MM.1S (cell line): ENCODE results near the gene TSPAN5.
A peak's percentile ranks its signal among the peaks of the same experiment; 100 is the strongest.

Experiments
- DNase-seq: peaks from one replicate; pipeline ENCODE4 v3.0.0-alpha.2; 2015
- H2AFZ ChIP-seq: fragments of 300-600 bp; sonication (generic); 2 replicates; pipeline ENCODE4 v1.6.0; 2016; ENCODE audit warnings: antibody characterized with exemption, low read length
- H3F3A ChIP-seq: fragments of 300-600 bp; sonication (generic); 2 replicates; pipeline ENCODE4 v1.6.1; 2016; ENCODE audit warnings: mild to moderate bottlenecking, antibody characterized with exemption, low read length, moderate library complexity, mixed read lengths; ENCODE audit not compliant: insufficient read depth
- H3K27ac ChIP-seq: fragments of 300-600 bp; sonication (generic); 2 replicates; pipeline ENCODE4 v1.5.1; 2016; ENCODE audit warnings: mild to moderate bottlenecking, low read length
- H3K27me3 ChIP-seq: fragments of 300-600 bp; sonication (generic); replicated peaks from 2 replicates; pipeline ENCODE4 v1.6.0; 2016; ENCODE audit warnings: low read length; ENCODE audit not compliant: insufficient read depth
- H3K36me3 ChIP-seq: fragments of 300-600 bp; sonication (generic); replicated peaks from 2 replicates; pipeline ENCODE4 v1.6.1; 2016; ENCODE audit warnings: mild to moderate bottlenecking, low read length, mixed read lengths; ENCODE audit not compliant: insufficient read depth
- H3K4me1 ChIP-seq: fragments of 300-600 bp; sonication (generic); 2 replicates; pipeline ENCODE4 v1.6.1; 2016; ENCODE audit warnings: low read length, mixed read lengths
- H3K4me2 ChIP-seq: fragments of 300-600 bp; sonication (generic); 2 replicates; pipeline ENCODE4 v1.6.0; 2016; ENCODE audit warnings: low read depth, low read length
- H3K4me3 ChIP-seq: fragments of 300-600 bp; sonication (generic); 2 replicates; pipeline ENCODE4 v1.5.1; 2016; ENCODE audit warnings: low read length, mixed read lengths
- H3K79me2 ChIP-seq: fragments of 300-600 bp; sonication (generic); 2 replicates; pipeline ENCODE4 v1.6.1; 2016; ENCODE audit warnings: mixed run types, low read length, mixed read lengths
- H3K9ac ChIP-seq: fragments of 300-600 bp; sonication (generic); 2 replicates; pipeline ENCODE4 v1.6.1; 2016; ENCODE audit warnings: low read length, mixed read lengths
- H3K9me2 ChIP-seq: fragments of 300-600 bp; sonication (generic); replicated peaks from 2 replicates; pipeline ENCODE4 v1.6.1; 2016; ENCODE audit warnings: mild to moderate bottlenecking, low read length, mixed read lengths; ENCODE audit not compliant: insufficient read depth
- H3K9me3 ChIP-seq: fragments of 300-600 bp; sonication (generic); replicated peaks from 2 replicates; pipeline ENCODE4 v1.6.1; 2016; ENCODE audit warnings: mild to moderate bottlenecking, low read length, mixed read lengths; ENCODE audit not compliant: insufficient read depth
- H4K20me1 ChIP-seq: fragments of 300-600 bp; sonication (generic); 2 replicates; pipeline ENCODE4 v1.6.1; 2016; ENCODE audit warnings: mild to moderate bottlenecking, low read length, moderate library complexity, mixed read lengths; ENCODE audit not compliant: insufficient read depth
- CTCF ChIP-seq: fragments of 300-600 bp; sonication (generic); IDR thresholded peaks from 2 replicates; pipeline ENCODE4 v1.5.1; 2016; ENCODE audit warnings: antibody characterized with exemption, low read length, mixed read lengths
- EZH2 ChIP-seq: fragments of 300-600 bp; sonication (generic); optimal IDR thresholded peaks from 2 replicates; pipeline ENCODE3; 2017; ENCODE audit warnings: low read depth, mild to moderate bottlenecking, antibody characterized with exemption, low read length, mixed read lengths
- EZH2phosphoT487 ChIP-seq: fragments of 300-600 bp; sonication (generic); IDR thresholded peaks from 2 replicates; pipeline ENCODE4 v1.6.1; 2018; ENCODE audit warnings: antibody characterized with exemption, low read length

The TSPAN5 gene

DNA sequence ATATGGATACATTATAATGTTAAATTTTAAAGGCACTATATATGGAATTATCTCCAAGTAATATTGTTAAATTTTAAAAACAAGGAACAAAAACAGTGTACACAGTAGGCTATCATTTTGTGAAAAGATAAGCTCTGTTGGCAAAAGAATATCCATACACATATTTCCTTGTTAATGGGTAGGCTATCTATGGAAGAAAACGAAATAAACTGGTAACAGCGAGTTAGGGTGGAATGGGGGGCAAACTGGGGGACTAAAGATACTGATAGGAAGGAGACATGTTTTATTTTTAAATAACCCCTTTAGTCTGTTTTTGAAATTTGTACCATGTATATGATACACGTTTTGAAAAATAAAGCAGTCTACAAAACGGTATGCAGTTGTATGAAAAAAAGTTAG, 3.6 kb upstream of the TSPAN5 start:
- Histone ChIP-seq H3K4me1 (peaks cover 25% of the 10 kb centered on the region), H3K9me2 (no peaks in the 10 kb centered on the region), H3K9ac (no peak overlapping the region), H3K9me3 (no peaks in the 10 kb centered on the region), H2AFZ (no peak overlapping the region), H4K20me1 (no peaks in the 10 kb centered on the region), H3K27ac (peak overlapping the region; percentile 87; the same call in 1 of the 2 replicates), H3K79me2 (peaks cover 4% of the 10 kb centered on the region; the same call in 1 of the 2 replicates), H3K36me3 (no peaks in the 10 kb centered on the region), H3K4me2 (peak overlapping the region; percentile 87; the same call in 1 of the 2 replicates), H3K27me3 (no peaks in the 10 kb centered on the region), H3F3A (peaks cover 28% of the 10 kb centered on the region), H3K4me3 (no peak overlapping the region)
- TF ChIP-seq EZH2phosphoT487, result no peak
- TF ChIP-seq EZH2, result no peak
- TF ChIP-seq CTCF, result no peak
- DNase-seq, result no peak

DNA sequence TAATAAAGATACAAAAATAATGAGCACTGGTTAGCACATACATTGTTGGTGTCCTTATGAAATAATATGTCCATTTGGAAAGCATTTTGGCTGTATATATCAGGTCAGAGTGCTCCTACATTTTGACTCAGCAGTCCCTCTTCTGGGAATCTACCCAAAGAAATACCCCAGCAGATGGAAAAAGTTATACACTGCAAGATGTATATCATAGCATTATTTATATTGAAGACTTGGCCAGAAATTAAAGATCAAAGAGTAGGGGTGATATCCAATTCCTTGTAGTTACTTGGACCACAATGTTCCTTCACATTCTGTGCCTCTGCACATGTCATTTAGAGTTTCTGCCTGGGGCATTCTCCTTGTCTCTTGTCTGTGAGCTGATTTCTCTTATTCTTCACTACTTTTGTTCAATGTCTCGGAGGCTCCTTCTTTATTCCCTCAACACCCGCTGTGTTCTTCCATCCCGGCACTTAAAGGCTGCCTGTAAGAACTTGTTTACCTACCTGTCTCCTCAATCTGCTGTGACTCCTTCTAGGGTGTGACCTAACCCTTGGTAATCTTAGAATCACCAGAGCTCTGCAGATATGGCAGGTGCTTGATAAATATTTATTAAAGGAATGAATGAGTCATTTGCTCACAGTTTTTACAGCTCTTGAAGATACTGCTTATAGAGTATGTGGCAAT, 3.1 kb upstream of the TSPAN5 start:
- Histone ChIP-seq H3K79me2 (peaks cover 9% of the 10 kb centered on the region), H3K4me1 (peaks cover 25% of the 10 kb centered on the region), H3K4me2 (no peak overlapping the region), H4K20me1 (no peaks in the 10 kb centered on the region), H3K27me3 (no peaks in the 10 kb centered on the region), H2AFZ (no peak overlapping the region), H3K27ac (no peak overlapping the region), H3F3A (peaks cover 28% of the 10 kb centered on the region), H3K9ac (no peak overlapping the region), H3K9me2 (no peaks in the 10 kb centered on the region), H3K4me3 (no peak overlapping the region), H3K9me3 (no peaks in the 10 kb centered on the region), H3K36me3 (no peaks in the 10 kb centered on the region)
- TF ChIP-seq CTCF (no peak), EZH2phosphoT487 (no peak)
- no peak for DNase-seq

DNA sequence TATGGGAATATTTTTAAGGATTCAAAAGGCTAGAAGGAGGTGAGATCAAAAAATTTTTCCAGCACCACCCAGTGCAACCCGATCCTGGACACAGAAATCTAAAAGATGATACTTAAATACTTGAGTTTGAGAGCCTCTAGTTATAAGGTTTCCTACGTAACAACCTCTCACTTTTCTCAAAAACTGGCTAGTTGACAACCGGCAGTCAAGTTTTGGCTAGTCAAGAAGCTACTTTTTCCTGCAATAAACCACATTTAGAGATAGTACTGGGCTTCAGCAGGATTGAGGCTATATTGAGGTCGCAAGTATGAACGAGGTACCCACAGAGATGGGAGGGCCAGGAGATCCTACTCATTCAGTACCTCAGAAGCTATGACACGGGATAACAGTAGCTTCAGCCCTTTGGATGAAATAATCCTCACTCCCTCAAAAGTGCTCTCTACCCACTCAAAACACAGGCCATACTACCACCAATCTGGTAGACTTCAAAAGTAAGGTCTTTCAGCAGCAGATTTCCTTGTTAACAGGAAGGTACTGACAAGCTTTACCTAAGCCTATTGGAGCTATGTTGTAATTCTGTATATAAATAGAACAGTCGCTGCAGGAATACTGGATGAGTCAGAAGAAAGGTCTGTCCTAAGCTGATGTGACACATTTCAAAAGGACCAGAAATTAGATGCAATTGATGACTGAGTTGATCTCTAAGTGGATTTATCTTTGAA, 1.5 kb upstream of the TSPAN5 start:
- no peak for TF ChIP-seq EZH2phosphoT487
- TF ChIP-seq EZH2, result no peak
- no peak for TF ChIP-seq CTCF
- Histone ChIP-seq H3K27ac (no peak overlapping the region), H3F3A (peaks cover 28% of the 10 kb centered on the region), H3K9me2 (no peaks in the 10 kb centered on the region), H2AFZ (no peak overlapping the region), H3K9ac (no peak overlapping the region), H3K79me2 (peaks cover 25% of the 10 kb centered on the region), H3K4me3 (no peak overlapping the region), H3K4me2 (no peak overlapping the region), H3K9me3 (no peaks in the 10 kb centered on the region), H3K4me1 (peaks cover 25% of the 10 kb centered on the region), H3K36me3 (no peaks in the 10 kb centered on the region), H3K27me3 (no peaks in the 10 kb centered on the region), H4K20me1 (no peaks in the 10 kb centered on the region)
- DNase-seq, result no peak
